Measurements from ENCODE around the gene HEY2. TPM values are rescaled to one million over a fixed set of nuclear protein-coding genes. Genes with fewer than 3 reads are reported as not detected.
"Not testable (repeated sequence)": the region's sequence is repeated elsewhere in the genome, so short reads cannot be mapped to it uniquely, and the experiment has no call there.

HEY2 gene
- total RNA-seq, 1 experiment from 2014 or later: not detected

DNA sequence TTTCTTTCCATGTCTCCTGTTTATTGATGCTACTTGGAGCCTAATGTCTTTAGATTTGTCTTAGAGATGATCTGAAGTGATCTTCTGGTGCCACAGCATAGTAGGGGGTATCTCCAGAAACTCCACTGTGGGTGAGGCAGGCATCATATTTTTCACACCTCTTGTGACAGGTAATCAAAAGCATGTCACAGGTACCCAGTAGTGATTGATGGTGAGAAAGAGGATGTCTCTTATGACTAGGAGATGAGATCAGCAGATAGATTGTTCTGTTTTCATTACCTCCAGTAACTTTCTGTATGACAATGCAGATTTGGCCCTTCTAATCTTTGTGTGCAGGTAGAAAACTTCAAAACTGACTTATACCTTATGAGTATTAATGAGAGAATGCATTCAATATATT, 54.8 kb downstream of the HEY2 start:
- ChIA-PET POLR2A (interaction anchor here (0.7 to 1.7 kb wide), 5 partner anchors 10 to 51 kb away, joined by 3 to 5 read pairs (median 4); no protein-coding TSS in a partner anchor), CTCF (interaction anchor here (0.6 to 2.3 kb wide), 2 partner anchors 12 to 175 kb away, joined by 3 to 8 read pairs; no protein-coding TSS in a partner anchor)
- no peak overlapping the region for H3K27ac Mint-ChIP-seq (ENCODE audit: low read depth, unreplicated experiment)
- H3K4me1 Mint-ChIP-seq (ENCODE audit: insufficient read depth, unreplicated experiment): peaks cover 19% of the 10 kb centered on the region
- H3K27me3 Mint-ChIP-seq (ENCODE audit: insufficient read depth, unreplicated experiment): no peaks in the 10 kb centered on the region
- TF ChIP-seq CTCF (IDR thresholded peaks at IDR 0.05; ENCODE audit: unreplicated experiment): no peak
- no TSS peak for BruUV-seq (replicated peaks)
- no peak for DNase-seq (ENCODE audit: unreplicated experiment)
- no peaks in the 10 kb centered on the region for H3K9me3 Mint-ChIP-seq (ENCODE audit: unreplicated experiment)
- intact Hi-C loops (cut with micrococcal nuclease): no loop called here
- peaks cover 29% of the 10 kb centered on the region for H3K36me3 Mint-ChIP-seq (ENCODE audit: insufficient read depth, unreplicated experiment)
- no peak overlapping the region for H3K4me3 Mint-ChIP-seq (ENCODE audit: unreplicated experiment)

DNA sequence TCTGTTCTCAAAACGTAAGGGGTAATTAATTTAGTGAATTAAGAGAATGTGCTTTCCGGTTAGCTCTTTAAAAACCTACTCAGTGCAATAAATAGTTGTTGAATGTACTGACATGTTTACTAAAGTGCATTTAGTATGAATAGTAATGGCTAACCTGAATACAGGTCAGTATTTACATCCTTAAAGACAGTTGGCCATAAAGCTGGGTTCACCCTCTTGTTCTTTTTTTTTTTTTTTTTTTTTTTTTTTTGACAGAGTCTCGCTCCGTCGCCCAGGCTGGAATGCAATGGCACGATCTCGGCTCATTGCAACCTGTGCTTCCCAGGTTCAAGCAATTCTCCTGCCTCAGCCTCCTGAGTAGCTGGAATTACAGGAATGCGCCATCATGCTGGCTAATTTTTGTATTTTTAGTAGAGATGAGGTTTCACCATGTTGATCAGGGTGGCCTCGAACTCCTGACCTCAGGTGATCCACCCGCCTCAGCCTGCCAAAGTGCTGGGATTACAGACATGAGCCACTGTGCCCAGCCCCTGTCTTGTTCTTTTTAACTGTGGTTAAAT, 55.5 kb downstream of the HEY2 start:
- ChIA-PET POLR2A (interaction anchor here (0.9 to 1.7 kb wide), 4 partner anchors 11 to 18 kb away, joined by 4 to 5 read pairs (median 4); no protein-coding TSS in a partner anchor), CTCF (interaction anchor here (2.3 kb wide), 1 partner anchor 13 kb away, joined by 8 read pairs; no protein-coding TSS in a partner anchor)
- peaks cover 27% of the 10 kb centered on the region for H3K36me3 Mint-ChIP-seq (ENCODE audit: insufficient read depth, unreplicated experiment)
- intact Hi-C loops (cut with micrococcal nuclease); BruUV-seq (replicated peaks); H3K27ac Mint-ChIP-seq (ENCODE audit: low read depth, unreplicated experiment); H3K4me3 Mint-ChIP-seq (ENCODE audit: unreplicated experiment); H3K9me3 Mint-ChIP-seq (ENCODE audit: unreplicated experiment); DNase-seq (ENCODE audit: unreplicated experiment); H3K27me3 Mint-ChIP-seq (ENCODE audit: insufficient read depth, unreplicated experiment): not testable (repeated sequence)
- peaks cover 18% of the 10 kb centered on the region for H3K4me1 Mint-ChIP-seq (ENCODE audit: insufficient read depth, unreplicated experiment)

- peaks cover 19% of the 10 kb centered on the region for H3K36me3 Mint-ChIP-seq (ENCODE audit: insufficient read depth, unreplicated experiment)
- no peak overlapping the region for H3K4me3 Mint-ChIP-seq (ENCODE audit: unreplicated experiment)
- H3K27ac Mint-ChIP-seq (ENCODE audit: low read depth, unreplicated experiment): no peak overlapping the region
- ChIA-PET CTCF (interaction anchor here (0.6 to 2.1 kb wide), 3 partner anchors 12 to 1314 kb away, joined by 3 to 5 read pairs (median 3); no protein-coding TSS in a partner anchor), POLR2A (interaction anchor here (0.9 to 1.2 kb wide), 2 partner anchors 13 to 652 kb away, joined by 3 to 4 read pairs; no protein-coding TSS in a partner anchor)
- DNase-seq (ENCODE audit: unreplicated experiment): no peak
- TF ChIP-seq CTCF (IDR thresholded peaks at IDR 0.05; ENCODE audit: unreplicated experiment): no peak
- no TSS peak for BruUV-seq (replicated peaks)
- no peaks in the 10 kb centered on the region for H3K9me3 Mint-ChIP-seq (ENCODE audit: unreplicated experiment)
- H3K27me3 Mint-ChIP-seq (ENCODE audit: insufficient read depth, unreplicated experiment): no peaks in the 10 kb centered on the region
- peaks cover 19% of the 10 kb centered on the region for H3K4me1 Mint-ChIP-seq (ENCODE audit: insufficient read depth, unreplicated experiment)
- intact Hi-C loops (cut with micrococcal nuclease): no loop called here
Measured at GRCh38 chr6:125806813-125807212, 57.4 kb downstream of the HEY2 start.

- no peak overlapping the region for H3K4me3 Mint-ChIP-seq (ENCODE audit: unreplicated experiment)
- DNase-seq (ENCODE audit: unreplicated experiment): no peak
- peaks cover 19% of the 10 kb centered on the region for H3K36me3 Mint-ChIP-seq (ENCODE audit: insufficient read depth, unreplicated experiment)
- no TSS peak for BruUV-seq (replicated peaks)
- ChIA-PET CTCF (interaction anchor here (0.7 to 2.1 kb wide), 3 partner anchors 50 to 1313 kb away, joined by 3 to 5 read pairs (median 3); no protein-coding TSS in a partner anchor), POLR2A (interaction anchor here (0.9 kb wide), 1 partner anchor 652 kb away, joined by 4 read pairs; no protein-coding TSS in a partner anchor)
- no peak overlapping the region for H3K27ac Mint-ChIP-seq (ENCODE audit: low read depth, unreplicated experiment)
- no peak for TF ChIP-seq CTCF (IDR thresholded peaks at IDR 0.05; ENCODE audit: unreplicated experiment)
- no peaks in the 10 kb centered on the region for H3K27me3 Mint-ChIP-seq (ENCODE audit: insufficient read depth, unreplicated experiment)
- H3K4me1 Mint-ChIP-seq (ENCODE audit: insufficient read depth, unreplicated experiment): peaks cover 23% of the 10 kb centered on the region
- no peaks in the 10 kb centered on the region for H3K9me3 Mint-ChIP-seq (ENCODE audit: unreplicated experiment)
- intact Hi-C loops (cut with micrococcal nuclease): no loop called here
Measured at GRCh38 chr6:125807293-125807692, 57.9 kb downstream of the HEY2 start.

All from MCF 10A (cell line).